Nephron progenitor cell (in vitro differentiated cells): ENCODE results near the gene PRIM2.
"Not testable (repeated sequence)": the region's sequence is repeated elsewhere in the genome, so short reads cannot be mapped to it uniquely, and the experiment has no call there.

Experiments
- DNase-seq: peaks from one replicate; pipeline ENCODE4 v3.0.0; 2021
- H3K27ac Mint-ChIP-seq: 2 replicates; pipeline ENCODE4 v1.8.0; 2021; ENCODE audit warnings: mild to moderate bottlenecking, moderate library complexity, mixed read lengths
- H3K27me3 Mint-ChIP-seq: 2 replicates; pipeline ENCODE4 v1.8.0; 2021; ENCODE audit warnings: mild to moderate bottlenecking, low read depth, mixed read lengths; ENCODE audit not compliant: poor library complexity
- H3K36me3 Mint-ChIP-seq: 2 replicates; pipeline ENCODE4 v1.8.0; 2021; ENCODE audit warnings: low read depth, mixed read lengths
- H3K4me1 Mint-ChIP-seq: 2 replicates; pipeline ENCODE4 v1.8.0; 2021; ENCODE audit warnings: mixed read lengths
- H3K4me3 Mint-ChIP-seq: 2 replicates; pipeline ENCODE4 v1.8.0; 2021; ENCODE audit warnings: mild to moderate bottlenecking, moderate library complexity, mixed read lengths
- H3K9me3 Mint-ChIP-seq: 2 replicates; pipeline ENCODE4 v1.8.0; 2021; ENCODE audit warnings: mild to moderate bottlenecking, moderate library complexity, mixed read lengths
- TF ChIP-seq, protein P1 (sequence below): fragments of 200-600 bp; sonication (generic); IDR thresholded peaks from 2 replicates; pipeline ENCODE4 v1.5.0; 2021; ENCODE audit warnings: antibody characterized with exemption

Gene PRIM2

DNA sequence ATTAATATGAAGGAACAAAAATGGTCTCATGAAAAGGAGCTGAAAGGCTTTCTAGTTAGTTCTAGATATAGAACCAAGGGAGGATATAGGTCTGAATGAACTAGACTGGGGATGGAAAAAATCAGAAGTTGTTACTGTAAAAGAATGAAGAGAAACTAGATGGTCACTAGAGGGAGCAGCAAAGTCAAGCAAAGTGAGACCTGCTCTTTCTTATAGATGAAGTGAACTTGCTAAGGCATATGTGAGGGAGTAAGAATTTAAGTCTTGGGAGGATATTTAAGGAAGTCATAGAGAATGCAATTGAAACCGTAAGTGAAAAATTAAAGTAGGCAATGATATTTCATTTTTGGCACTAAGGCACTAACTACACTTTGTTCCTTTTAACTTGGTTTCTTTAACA is 218.6 kb downstream of the PRIM2 start:
- TF ChIP-seq, protein P1, sequence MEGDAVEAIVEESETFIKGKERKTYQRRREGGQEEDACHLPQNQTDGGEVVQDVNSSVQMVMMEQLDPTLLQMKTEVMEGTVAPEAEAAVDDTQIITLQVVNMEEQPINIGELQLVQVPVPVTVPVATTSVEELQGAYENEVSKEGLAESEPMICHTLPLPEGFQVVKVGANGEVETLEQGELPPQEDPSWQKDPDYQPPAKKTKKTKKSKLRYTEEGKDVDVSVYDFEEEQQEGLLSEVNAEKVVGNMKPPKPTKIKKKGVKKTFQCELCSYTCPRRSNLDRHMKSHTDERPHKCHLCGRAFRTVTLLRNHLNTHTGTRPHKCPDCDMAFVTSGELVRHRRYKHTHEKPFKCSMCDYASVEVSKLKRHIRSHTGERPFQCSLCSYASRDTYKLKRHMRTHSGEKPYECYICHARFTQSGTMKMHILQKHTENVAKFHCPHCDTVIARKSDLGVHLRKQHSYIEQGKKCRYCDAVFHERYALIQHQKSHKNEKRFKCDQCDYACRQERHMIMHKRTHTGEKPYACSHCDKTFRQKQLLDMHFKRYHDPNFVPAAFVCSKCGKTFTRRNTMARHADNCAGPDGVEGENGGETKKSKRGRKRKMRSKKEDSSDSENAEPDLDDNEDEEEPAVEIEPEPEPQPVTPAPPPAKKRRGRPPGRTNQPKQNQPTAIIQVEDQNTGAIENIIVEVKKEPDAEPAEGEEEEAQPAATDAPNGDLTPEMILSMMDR: peak; percentile 25
- DNase-seq, H3K9me3 Mint-ChIP-seq, H3K4me1 Mint-ChIP-seq, H3K4me3 Mint-ChIP-seq, H3K27me3 Mint-ChIP-seq, H3K27ac Mint-ChIP-seq: not testable (repeated sequence)
- H3K36me3 Mint-ChIP-seq: peaks cover 19% of the 10 kb centered on the region

DNA sequence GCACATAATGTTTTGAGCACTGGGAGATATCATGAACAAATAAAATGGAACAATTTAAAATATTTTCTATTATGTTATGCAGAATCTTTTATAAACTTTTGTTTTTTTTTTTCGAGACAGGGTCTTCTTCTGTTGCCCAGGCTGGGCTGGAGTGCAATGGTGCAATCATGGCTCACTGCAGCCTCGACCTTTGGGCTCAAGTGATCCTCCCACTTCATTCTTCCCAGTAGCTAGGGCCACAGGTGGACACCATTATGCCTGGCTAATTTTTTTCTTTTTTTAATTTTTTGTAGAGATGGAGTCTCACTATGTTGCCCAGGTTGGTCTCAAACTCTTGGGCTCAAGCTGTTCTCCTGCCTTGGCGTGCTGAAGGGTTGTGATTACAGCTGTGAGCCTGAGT is 220.5 kb downstream of the PRIM2 start:
- H3K4me1 Mint-ChIP-seq, H3K9me3 Mint-ChIP-seq, DNase-seq, H3K27me3 Mint-ChIP-seq, H3K27ac Mint-ChIP-seq, H3K4me3 Mint-ChIP-seq: not testable (repeated sequence)
- H3K36me3 Mint-ChIP-seq: peaks cover 30% of the 10 kb centered on the region

DNA sequence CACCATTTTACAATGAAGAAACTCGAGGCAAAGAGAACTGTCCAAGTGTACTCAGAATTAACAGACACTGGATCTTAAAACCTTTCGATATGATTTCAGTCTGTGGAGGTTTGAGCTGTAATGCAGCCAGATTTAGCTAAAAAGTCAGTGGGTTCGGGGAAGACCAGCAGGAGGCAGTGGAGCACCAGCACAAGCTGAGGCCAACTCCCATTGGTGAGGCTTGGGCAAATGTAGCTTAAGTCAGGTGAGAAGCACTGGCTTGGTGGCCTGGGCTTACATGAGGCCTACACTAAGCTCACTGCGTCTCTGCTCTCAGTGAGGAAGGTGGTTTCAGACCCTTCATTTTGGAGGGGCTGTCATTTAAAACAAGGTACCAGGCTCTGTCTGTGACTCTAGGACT is 234.5 kb downstream of the PRIM2 start:
- H3K27ac Mint-ChIP-seq, H3K36me3 Mint-ChIP-seq, H3K27me3 Mint-ChIP-seq, H3K4me3 Mint-ChIP-seq, DNase-seq, H3K9me3 Mint-ChIP-seq, H3K4me1 Mint-ChIP-seq: not testable (repeated sequence)

DNA sequence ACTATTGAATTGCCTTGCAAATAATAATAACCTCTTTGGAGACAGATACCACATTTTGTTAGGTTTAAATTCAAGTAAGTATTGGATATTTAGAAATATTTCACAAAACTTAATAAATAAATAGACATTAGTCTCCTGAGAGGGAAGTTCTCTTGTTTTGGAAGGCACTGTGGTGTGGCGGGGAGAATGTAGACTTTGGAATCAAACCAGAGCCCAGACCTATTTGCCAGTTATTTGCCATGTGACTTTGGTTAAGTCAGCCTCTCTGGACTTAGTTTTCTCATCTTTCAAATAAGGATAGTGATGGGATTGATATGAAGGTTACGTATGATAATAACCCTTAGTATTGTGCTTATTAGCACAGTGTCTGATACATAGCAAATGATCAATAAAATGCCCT is 240.4 kb downstream of the PRIM2 start:
- not testable (repeated sequence) for H3K36me3 Mint-ChIP-seq, DNase-seq, H3K27ac Mint-ChIP-seq, H3K4me3 Mint-ChIP-seq, H3K9me3 Mint-ChIP-seq, H3K27me3 Mint-ChIP-seq, H3K4me1 Mint-ChIP-seq

DNA sequence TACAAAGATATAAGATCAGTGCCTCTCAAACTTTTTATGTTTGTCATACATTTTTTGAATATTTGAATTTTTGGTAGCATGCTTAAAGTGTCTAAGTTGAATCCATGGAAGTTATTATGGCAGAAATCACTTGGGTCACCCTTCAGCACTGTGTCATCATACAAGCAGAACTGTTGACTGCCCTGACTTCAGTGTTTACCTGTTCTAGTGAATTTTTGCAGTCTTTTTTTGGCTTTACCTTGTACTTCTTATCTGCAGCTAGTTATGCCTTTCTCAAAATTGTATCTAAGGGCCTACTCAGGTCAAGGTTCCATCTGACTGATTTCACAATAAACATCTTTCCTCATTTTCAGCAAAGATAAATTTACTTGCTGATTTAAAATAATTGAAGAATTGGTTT is 241.7 kb downstream of the PRIM2 start:
- not testable (repeated sequence) for H3K4me3 Mint-ChIP-seq, H3K36me3 Mint-ChIP-seq, H3K27me3 Mint-ChIP-seq, DNase-seq, H3K9me3 Mint-ChIP-seq, H3K4me1 Mint-ChIP-seq, H3K27ac Mint-ChIP-seq

DNA sequence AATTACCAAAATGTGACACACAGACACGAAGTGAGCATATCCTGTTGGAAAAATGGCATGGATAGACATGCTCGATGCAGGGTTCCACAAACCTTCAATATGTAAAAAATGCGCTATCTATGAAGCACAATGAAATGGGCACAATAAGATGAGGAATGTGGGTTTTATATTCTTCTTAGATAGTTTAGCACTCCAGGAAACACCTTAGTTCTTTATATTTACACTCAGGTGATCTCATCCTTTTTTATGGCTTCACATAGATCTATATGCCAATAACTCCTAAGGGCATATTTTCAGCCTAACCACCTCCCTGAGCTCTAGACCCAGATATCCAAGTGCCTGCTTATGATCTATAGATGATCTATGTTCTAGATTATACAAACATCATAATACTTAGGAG is 244.8 kb downstream of the PRIM2 start:
- H3K27me3 Mint-ChIP-seq, H3K4me3 Mint-ChIP-seq, H3K36me3 Mint-ChIP-seq, DNase-seq, H3K9me3 Mint-ChIP-seq, H3K4me1 Mint-ChIP-seq, H3K27ac Mint-ChIP-seq: not testable (repeated sequence)

DNA sequence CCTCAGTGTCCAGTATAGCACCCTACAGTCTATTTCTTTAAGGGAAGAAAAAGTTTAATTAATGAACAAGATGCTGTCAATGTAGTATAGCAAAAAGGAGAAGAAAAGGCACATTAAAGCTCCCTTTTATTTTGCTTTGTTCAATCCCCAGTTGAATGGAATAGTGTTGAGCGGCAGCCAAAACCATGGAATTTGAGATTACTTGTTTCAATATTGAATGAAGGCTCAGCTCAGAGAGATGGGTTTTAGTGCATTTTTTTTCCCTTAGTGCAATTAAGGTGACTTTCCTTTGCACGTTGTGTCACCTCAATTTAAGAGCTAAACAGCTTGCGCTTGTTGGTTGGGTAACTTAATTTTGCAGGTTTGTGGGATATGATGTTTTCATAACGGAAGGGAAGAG is 254.7 kb downstream of the PRIM2 start:
- not testable (repeated sequence) for H3K4me3 Mint-ChIP-seq, H3K27ac Mint-ChIP-seq, H3K36me3 Mint-ChIP-seq, DNase-seq, H3K9me3 Mint-ChIP-seq, H3K4me1 Mint-ChIP-seq, H3K27me3 Mint-ChIP-seq

DNA sequence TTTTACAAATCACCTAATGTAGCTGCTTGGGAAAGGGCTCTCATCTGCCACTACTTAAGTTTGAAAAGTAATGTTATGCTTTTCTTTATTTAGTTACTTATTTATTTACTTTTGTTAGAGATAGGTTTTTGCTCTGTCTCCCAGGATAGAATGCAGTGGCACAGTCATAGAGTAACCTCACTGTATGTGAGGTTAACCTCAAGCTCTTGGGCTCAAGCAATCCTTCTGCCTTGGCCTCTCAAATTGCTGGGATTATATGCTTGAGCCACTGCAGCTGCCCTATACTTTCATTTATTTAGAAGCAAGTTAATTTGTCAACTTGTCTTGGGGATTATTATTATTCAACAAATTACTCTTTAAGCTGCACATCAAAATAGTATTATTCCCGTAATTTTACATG is 255.4 kb downstream of the PRIM2 start:
- H3K27me3 Mint-ChIP-seq, H3K9me3 Mint-ChIP-seq, H3K4me1 Mint-ChIP-seq, H3K36me3 Mint-ChIP-seq, DNase-seq, H3K27ac Mint-ChIP-seq, H3K4me3 Mint-ChIP-seq: not testable (repeated sequence)

DNA sequence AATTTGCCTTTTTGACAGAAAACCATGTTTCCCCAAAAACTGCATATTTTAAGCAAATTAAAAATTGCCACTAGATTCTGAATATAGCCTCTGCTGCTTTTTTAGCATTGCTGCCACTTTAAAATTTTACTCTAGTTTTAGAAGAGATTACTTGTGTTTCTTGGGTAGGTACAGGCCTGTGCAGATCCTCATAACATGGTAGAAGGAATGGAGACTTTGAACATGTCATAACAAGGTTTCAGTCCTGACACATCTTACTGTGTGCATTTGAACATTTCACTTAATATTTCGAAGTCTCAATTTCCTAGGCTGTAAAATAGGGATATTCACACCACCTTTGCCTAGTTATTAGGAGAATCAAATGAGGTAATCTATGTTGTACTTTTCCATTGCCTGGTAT is 259.6 kb downstream of the PRIM2 start:
- H3K9me3 Mint-ChIP-seq, H3K27ac Mint-ChIP-seq, H3K27me3 Mint-ChIP-seq, DNase-seq, H3K4me3 Mint-ChIP-seq, H3K4me1 Mint-ChIP-seq, H3K36me3 Mint-ChIP-seq: not testable (repeated sequence)

DNA sequence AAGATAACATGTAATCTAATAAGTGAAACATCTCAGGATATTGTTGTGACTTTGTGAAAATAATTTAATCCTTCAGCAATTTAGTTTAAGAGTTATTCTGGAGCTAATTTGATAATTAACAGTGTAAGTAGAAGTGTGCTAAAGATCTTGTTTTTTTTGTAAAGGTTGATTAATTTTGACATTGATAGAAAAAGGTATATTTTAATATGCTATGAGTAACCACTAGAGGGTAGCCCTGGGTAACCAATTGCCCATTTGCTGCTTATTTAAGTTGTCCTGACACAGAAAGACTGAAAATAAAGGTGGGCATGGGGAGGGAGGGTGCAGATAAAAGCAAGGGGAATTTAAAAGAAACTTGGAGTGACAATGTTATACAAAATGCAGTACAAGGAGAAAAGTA is 262.1 kb downstream of the PRIM2 start:
- H3K27ac Mint-ChIP-seq, DNase-seq, H3K4me1 Mint-ChIP-seq, H3K36me3 Mint-ChIP-seq, H3K27me3 Mint-ChIP-seq, H3K4me3 Mint-ChIP-seq, H3K9me3 Mint-ChIP-seq: not testable (repeated sequence)
- TF ChIP-seq, protein P1: peak; percentile 9

DNA sequence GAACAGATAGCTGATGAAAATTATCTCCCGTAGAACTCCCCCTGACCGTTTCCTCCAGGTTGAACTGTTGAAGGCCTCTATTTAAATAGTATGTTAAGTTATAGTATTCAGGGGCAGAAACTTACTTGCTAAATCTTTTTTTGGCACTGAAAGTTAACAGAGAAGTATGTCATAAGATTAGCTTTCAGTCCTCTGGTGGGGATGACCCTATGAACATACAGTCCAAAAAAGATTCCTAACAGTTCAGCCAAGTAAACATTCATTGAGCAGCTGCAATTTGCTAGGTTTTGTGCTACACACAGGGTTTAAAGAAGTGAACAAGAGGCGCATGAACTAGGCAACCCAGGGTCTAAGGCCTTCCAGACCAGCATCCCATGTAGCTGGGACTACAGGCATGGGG is 264.2 kb downstream of the PRIM2 start:
- not testable (repeated sequence) for DNase-seq, H3K4me1 Mint-ChIP-seq, H3K9me3 Mint-ChIP-seq, H3K36me3 Mint-ChIP-seq, H3K27ac Mint-ChIP-seq, H3K4me3 Mint-ChIP-seq, H3K27me3 Mint-ChIP-seq

DNA sequence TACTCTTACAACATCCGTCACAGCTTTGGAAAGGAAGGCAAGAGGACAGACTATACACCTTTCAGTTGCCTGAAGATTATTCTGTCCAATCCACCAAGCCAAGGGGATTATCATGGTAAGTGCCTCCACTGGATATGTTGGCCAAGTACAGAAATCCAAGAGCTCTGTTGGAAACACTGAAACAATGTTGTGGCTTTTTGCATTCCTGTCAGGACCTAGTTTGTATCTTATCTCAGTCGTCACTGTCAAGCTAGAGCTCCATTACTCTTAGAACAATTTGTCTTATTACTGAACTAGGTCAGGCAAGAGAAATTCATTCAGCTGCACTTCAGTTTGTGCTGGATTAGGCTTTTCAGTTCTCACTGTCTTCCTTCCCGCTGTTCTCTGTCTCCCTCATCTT is 283.7 kb downstream of the PRIM2 start:
- not testable (repeated sequence) for H3K4me3 Mint-ChIP-seq, H3K27me3 Mint-ChIP-seq, H3K27ac Mint-ChIP-seq, DNase-seq, H3K9me3 Mint-ChIP-seq, H3K4me1 Mint-ChIP-seq
- H3K36me3 Mint-ChIP-seq: peaks cover 20% of the 10 kb centered on the region

DNA sequence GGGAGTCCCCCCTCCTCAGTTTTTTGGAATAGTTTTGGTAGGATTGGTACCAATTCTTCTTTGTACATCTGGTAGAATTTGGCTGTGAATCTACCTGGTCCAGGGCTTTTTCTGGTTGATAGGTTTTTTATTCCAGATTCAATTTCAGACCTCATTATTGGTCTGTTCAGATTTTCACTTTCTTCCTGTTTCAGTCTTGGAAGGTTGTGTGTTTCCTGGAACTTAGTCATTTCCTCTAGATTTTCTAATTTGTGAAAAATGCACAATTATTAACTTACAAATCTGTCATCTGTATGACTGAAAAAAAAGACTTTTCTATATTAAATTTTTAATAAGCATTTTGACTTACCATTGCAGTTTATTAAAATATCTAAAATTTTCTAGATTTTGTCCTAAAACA is 287.9 kb downstream of the PRIM2 start:
- H3K36me3 Mint-ChIP-seq: peaks cover 20% of the 10 kb centered on the region
- H3K4me3 Mint-ChIP-seq, H3K4me1 Mint-ChIP-seq, H3K27me3 Mint-ChIP-seq, DNase-seq, H3K27ac Mint-ChIP-seq, H3K9me3 Mint-ChIP-seq: not testable (repeated sequence)

DNA sequence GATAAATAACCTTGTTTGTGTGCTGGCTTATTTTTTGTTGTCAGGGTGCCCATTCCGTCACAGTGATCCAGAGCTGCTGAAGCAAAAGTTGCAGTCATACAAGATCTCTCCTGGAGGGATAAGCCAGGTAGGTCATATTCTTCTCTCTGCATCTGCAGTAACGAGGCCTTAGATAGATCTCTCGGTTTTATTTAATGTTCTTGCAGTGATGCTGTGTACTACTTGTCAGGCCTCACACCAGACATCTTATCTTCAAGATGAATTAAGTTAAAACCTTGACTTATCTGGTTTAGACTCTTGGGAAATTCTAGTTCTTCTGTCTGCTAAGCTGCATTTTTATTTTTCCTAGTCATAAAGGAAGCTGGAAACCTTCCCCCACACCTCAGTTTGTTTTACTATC is 288.9 kb downstream of the PRIM2 start:
- DNase-seq, H3K27me3 Mint-ChIP-seq, H3K4me3 Mint-ChIP-seq, H3K9me3 Mint-ChIP-seq, H3K27ac Mint-ChIP-seq, H3K4me1 Mint-ChIP-seq: not testable (repeated sequence)
- peaks cover 20% of the 10 kb centered on the region for H3K36me3 Mint-ChIP-seq
